ENCODE results near the gene ITGB3.

The ITGB3 gene

GRCh38 chr17:47278561-47278960 lies 24.9 kb downstream of the ITGB3 start:
- no peak for DNase-seq

GRCh38 chr17:47279062-47279801 lies 25.6 kb downstream of the ITGB3 start:
- DNase-seq = no peak

GRCh38 chr17:47280072-47280811 lies 26.6 kb downstream of the ITGB3 start:
- DNase-seq = no peak

DNA sequence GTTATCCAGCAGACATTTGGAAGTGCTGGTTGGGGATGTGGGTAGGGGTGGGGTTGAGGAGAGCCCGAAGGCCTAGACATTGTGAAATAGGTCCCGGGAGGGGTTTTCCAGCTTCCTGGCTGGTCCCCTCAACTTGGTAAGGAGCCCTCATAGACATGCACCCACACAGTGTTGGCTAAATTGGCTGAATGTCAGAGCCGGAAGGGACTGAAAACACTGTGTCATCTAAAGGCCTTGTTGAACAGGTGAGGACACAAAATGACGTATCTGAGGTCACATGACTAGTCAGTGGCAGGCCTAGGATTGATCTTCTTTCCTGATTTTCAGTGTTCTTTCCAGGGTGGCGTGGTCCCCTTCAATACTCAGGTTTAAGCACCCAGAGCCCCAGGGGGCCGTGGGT lies 27.6 kb downstream of the ITGB3 start:
- no peak for DNase-seq

DNA sequence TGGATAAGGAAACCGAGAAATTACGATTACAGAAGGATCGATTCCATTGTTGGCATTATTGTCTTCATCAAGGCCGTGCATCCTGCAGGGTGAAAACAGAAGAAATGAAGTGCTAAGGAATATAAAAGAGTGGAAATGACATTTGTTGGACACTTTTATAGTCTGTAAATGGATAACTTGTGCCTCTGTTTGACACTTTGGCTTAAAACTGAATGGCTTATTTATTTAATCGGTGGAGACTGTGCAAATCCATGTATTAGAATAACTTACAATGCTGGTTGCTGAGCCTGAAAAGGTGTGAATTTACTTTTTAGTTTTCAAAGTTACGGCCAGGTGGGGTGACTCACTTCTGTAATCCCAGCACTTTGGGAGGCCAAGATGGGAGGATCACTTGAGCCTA lies 31.4 kb downstream of the ITGB3 start:
- no peak for DNase-seq

GRCh38 chr17:47286198-47286914 lies 32.7 kb downstream of the ITGB3 start:
- DNase-seq = no peak

GRCh38 chr17:47287068-47287467 lies 33.4 kb downstream of the ITGB3 start:
- DNase-seq = no peak

GRCh38 chr17:47287639-47288038 lies 34.0 kb downstream of the ITGB3 start:
- DNase-seq = no peak

DNA sequence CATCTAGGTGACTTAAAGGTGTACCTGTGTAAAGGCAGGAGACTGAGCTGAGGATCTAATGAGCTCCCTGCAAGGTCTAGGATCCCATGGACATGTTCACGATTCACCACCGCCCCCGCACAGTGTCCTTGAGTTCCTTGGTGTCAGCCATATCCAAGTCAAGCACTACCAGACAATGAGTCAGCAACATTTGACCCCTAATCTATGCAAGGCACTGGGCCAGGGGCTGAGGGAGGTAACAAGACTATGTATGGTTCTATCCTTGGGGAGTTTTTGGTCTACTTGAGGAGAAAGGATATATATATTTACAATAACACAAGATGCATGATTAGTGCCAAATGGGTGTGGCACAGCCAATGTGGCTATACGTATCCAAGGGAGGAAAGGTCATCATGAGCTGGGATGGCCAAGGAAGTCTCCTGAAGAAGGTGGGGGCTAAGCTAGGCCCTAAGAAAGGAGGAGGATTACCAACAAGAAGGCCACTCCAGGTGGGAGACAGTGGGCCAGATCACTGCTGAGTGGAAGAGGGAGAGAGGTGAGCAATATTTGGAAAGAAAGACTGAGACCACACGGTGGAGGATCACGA lies 35.0 kb downstream of the ITGB3 start:
- DNase-seq = no peak

DNA sequence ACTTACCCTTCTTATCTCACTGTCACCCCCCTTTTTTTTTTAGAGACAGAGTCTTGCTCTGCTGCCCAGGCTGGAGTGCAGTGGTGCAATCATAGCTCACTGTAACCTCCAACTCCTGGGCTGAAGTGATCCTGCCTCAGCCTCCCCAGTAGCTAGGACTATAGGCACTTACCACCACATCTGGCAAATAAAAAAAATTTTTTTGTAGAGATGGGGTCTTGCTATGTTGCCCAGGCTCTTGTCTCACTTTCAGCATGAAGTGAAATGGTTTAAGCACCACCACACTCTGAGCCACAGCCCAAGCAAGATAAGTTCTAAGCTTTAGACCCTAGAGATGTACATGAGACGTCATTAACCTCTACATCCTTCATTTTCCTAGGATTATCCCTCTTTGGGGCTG lies 35.7 kb downstream of the ITGB3 start:
- no peak for DNase-seq

GRCh38 chr17:47290870-47291241 lies 37.2 kb downstream of the ITGB3 start:
- no peak for DNase-seq

GRCh38 chr17:47291242-47291873 lies 37.7 kb downstream of the ITGB3 start:
- no peak for DNase-seq

DNA sequence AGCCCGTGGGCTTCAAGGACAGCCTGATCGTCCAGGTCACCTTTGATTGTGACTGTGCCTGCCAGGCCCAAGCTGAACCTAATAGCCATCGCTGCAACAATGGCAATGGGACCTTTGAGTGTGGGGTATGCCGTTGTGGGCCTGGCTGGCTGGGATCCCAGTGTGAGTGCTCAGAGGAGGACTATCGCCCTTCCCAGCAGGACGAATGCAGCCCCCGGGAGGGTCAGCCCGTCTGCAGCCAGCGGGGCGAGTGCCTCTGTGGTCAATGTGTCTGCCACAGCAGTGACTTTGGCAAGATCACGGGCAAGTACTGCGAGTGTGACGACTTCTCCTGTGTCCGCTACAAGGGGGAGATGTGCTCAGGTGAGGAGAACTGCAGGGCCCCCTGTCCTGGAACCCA lies 38.6 kb downstream of the ITGB3 start:
- DNase-seq = no peak

- no peak for DNase-seq
These were observed 41.6 kb downstream of the ITGB3 start for GRCh38 chr17:47295037-47295873.

- DNase-seq = no peak
These were observed 42.2 kb downstream of the ITGB3 start for GRCh38 chr17:47295874-47296255.

- DNase-seq = no peak
These were observed 44.2 kb downstream of the ITGB3 start for GRCh38 chr17:47297661-47298400.

- DNase-seq = no peak
These were observed 45.1 kb downstream of the ITGB3 start for GRCh38 chr17:47298712-47299111.

GRCh38 chr17:47299239-47299910 lies 45.7 kb downstream of the ITGB3 start:
- no peak for DNase-seq

DNA sequence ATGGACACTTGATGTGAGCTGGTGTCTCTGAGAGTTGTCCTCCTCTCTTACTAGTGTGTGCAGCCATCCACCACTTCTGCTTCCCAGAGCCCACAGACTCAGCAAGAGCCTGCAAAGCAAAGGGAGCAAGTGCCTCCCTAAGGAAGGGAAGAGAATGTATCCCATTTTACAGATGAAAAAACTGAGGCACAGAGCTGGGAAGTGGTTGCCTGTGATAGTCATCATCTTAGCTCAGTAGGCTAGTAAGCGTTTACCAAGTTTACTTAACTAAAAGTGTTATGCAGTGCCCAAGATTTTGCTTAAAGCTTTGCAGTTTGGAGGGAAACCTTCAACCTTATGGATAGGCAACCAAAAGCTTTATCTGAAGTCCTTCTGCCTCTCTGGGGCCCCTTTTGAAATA lies 47.1 kb downstream of the ITGB3 start:
- no peak for DNase-seq

GRCh38 chr17:47301161-47301560 lies 47.5 kb downstream of the ITGB3 start:
- no peak for DNase-seq

DNA sequence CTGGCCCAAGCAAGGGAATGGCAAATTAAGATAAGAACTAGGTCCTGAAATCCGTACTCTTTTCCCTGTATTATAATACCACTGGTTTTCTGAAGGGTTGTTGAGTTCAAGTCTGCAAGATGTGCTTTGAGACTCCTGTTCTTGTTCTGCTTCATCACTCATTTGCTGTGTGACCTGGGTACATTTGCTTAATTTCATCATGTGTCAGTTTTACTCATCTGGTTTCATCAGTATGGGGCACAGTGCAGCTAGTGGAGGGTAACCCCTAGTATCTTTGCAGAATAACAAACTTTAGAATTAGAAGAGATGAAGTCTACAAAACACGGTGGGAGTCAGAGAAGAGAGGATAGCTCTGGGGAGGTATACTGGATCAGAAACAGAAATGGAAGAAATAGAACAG lies 48.2 kb downstream of the ITGB3 start:
- DNase-seq = no peak
